GM18508 (cell line): ENCODE data around the gene ADNP.
"Not testable (repeated sequence)": the region's sequence is repeated elsewhere in the genome, so short reads cannot be mapped to it uniquely, and the experiment has no call there.

ENCODE experiments used
- ATAC-seq: cut with Tn5 transposase; IDR thresholded peaks from one replicate; pipeline ENCODE4 v1.9.1; 2021; ENCODE audit warnings: moderate number of reproducible peaks; ENCODE audit not compliant: insufficient read depth, unreplicated experiment

Gene ADNP

DNA sequence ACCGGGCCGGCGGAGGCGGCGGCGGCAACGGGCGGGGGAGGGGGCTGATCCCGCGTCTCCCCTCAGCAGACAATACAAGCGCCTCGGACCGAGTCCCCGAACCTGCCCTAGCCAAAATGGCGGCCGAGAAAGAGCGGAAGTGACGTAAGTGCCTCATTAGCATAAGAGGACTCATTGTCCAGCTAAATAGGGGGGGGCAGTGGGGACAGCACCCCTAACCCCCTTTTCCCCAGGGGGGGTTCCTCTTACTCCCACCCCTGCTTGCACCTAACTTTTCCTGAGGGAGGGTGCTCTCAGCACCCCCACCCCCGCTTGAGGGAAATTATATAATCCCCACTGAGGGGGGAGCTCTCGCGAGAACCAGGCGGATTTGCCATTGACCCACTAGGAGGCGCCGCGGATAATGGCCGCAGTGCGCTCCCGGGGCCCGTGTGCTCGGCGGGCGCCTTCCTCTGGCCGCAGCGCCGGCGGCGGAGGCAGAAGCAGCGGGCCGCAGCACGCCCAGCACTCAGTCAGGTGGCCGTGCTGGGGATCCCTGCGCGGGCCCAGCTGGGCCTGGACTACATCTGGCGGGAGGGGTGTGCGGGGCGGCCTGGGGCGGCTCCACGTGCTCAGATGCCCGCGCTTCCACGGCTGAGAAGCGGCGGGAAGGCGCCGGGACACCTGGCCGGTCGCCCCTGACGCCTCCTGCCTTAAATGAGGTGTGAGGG is at the start of gene ADNP:
Gene ADNP, minus strand, starts transcription at position 132 of the 710 bp plus-strand sequence. CDS start 27,441 bp downstream, outside the sequence.
- peak; percentile 32 for ATAC-seq

DNA sequence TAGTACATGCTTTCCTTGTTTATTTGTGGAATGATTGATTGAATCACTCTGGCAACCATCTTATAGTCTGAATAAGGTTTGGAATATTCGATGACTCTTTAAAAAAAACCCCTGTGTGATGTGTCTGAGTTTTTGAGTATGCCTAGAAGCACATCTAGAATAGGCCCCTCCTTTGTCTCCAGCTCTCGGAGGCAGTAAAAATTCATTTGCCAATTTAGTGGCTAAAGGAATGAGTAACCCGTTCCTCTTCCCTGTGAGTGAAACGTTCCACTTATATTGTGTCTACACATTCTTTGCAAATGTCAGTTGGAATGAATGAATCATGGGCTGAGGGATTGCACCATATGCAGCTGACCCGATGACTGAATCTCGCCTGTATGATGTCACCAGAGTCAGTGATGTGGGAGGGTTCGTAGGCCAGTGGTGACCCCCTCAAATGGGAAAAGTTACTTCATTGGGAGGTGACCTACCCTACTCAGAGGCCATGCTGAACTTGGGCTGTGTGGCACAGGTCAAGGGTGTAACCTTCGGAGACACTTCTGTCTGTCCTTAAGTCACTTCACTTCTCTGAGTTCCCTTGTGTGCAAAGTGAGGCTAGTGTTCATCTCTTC is 48.9 kb upstream of the ADNP start:
- ATAC-seq: no peak

DNA sequence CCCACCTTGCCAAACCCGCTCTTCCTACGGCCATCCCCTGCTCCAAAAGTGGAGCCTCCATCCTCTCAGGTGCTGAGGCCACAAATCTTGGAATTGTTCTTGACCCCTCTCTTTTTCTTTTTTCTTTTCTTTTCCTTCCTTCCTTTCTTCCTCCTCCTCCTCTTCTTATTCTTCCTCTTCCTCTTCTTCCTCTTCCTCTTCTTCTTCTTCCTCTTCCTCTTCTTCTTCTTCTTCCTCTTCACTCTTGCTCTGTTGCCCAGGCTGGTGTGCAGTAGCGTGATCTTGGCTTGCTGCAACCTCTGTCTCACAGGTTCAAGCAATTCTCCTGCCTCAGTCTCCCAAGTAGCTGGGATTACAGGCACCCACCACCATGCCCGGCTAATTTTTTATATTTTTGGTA is 47.3 kb upstream of the ADNP start:
- not testable (repeated sequence) for ATAC-seq

- no peak for ATAC-seq
Observed at GRCh38 chr20:50977066-50978021, 46.1 kb upstream of the ADNP start.

GRCh38 chr20:50975701-50976330 is 44.6 kb upstream of the ADNP start:
- no peak for ATAC-seq

DNA sequence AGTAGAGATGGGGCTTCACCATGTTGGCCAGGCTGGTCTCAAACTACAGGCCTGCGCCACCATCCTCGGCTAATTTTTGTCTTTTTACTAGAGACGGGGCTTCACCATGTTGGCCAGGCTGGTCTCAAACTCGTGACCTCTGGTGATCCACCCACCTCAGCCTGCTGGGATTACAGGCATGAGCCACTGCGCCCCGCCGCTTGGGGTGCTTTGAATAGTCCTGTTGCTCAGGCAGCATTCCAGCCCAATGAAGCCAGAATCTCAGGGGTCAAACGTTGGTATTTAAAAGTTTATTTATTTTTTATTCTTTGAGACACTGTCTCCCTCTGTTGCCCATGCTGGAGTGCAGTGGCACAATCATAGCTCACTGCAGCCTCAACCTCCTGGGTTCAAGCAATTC is 38.7 kb upstream of the ADNP start:
- ATAC-seq: no peak

DNA sequence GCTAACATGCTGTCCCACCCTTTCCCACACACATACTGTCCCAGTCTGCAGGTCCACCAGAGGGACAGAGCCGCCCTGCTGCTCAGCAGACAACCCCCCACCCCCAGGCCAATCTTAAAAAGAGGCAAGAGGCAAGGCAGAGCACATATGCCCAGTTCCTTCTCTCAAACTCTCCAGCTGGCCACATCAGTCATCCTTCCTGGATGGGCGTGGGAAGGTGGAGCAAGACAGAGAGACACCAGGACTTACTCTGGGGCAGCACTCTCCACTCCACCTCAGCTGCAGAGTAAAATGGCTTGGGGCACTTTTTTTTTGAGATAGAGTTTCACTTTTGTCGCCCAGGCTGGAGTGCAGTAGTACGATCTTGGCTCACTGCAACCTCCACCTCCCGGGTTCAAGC is 38.2 kb upstream of the ADNP start:
- ATAC-seq: no peak

- no peak for ATAC-seq
Observed at GRCh38 chr20:50968289-50968688, 37.1 kb upstream of the ADNP start.

- no peak for ATAC-seq
Observed at GRCh38 chr20:50967586-50967985, 36.3 kb upstream of the ADNP start.

GRCh38 chr20:50959543-50960126 is 28.4 kb upstream of the ADNP start:
- ATAC-seq: no peak

DNA sequence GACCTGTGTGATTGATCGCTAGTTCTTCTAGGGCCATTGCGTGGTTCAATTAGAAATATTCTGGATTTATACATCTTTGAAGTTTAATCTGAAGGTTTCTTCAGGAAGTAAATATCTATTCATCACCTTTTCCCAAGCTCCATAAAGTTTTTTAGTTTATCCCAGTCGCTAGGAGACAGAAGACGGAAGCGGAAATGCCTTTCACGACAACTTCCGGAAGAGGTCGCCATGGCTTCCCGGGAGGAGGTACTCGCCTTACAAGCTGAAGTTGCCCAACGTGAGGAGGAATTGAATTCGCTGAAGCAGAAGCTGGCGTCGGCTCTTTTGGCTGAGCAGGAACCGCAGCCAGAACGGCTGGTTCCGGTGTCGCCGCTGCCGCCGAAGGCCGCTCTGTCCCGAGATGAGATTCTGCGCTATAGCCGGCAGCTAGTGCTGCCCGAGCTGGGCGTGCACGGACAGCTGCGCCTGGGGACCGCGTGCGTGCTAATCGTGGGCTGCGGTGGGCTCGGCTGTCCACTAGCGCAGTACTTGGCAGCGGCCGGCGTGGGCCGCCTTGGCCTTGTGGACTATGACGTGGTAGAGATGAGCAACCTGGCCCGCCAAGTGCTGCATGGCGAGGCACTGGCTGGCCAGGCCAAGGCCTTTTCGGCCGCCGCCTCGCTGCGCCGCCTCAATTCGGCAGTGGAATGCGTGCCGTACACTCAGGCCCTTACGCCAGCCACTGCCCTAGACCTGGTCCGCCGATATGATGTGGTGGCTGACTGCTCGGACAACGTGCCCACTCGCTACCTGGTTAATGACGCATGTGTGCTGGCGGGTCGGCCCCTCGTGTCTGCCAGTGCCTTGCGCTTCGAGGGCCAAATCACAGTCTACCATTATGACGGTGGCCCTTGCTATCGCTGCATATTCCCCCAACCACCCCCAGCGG is 27.6 kb upstream of the ADNP start, which contains the start of gene MOCS3:
Gene MOCS3, plus strand, starts transcription at position 204 of the 928 bp plus-strand sequence. Its CDS starts 25 bp downstream, at position 229.
- peak; percentile 40 for ATAC-seq

- ATAC-seq: peak; percentile 37
Observed at GRCh38 chr20:50957798-50958614, 26.8 kb upstream of the ADNP start, which contains the start of gene DPM1. Gene DPM1 (minus strand): TSS chr20:50958532. CDS start chr20:50958523, 9 bp downstream.

GRCh38 chr20:50957276-50957675 is 26.0 kb upstream of the ADNP start:
- no peak for ATAC-seq

- no peak for ATAC-seq
Observed at GRCh38 chr20:50953821-50954220, 22.6 kb upstream of the ADNP start.

DNA sequence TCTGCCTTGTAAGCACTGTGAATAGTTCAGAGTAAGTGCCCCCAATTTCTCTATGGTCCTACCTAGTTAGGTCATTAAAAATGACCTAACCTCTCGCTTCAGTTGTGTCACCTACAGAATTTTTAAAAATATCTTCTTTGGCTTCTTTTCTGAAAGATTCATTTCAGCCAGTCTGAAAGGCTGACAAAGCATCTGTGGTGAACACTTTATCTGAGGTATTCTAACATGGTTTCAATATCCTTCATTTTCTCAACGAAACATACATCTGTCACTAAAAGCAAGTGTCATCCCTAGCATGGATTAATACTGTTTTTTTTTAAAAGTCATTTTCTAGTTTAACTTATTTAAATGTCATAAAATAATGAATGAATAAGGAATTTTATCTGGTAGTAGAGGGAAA is 22.0 kb upstream of the ADNP start:
- ATAC-seq: no peak

DNA sequence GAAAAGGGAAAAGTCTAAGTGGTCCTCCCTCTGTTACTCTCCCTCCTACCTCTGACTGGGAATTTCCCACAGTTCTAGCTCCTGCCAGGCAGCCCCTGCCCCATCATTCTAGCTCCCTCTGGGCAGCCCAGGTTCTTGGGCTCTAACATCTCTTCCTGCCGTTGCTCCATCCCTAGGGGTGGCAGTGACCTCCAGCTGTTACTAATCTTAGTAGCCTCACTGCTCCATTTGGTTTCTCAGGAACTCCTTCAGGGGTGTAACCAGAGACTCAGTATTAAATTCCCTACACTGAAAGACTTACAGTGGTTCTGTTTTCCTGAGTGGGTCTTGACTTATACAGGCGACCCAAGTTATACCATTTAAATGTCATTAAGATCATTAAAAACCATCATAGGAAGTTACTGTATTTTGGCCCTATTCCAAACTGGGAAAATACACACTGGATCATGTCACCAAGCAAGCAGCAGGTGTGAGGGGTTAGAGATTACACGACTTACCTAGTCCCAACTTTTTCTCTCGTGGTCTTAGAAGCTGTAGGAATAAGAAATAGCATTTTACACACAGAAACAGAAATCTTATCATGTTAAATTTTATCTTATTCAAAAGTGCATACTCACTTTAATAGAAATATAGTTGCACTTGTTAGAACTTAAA is 17.0 kb upstream of the ADNP start:
- no peak for ATAC-seq

GRCh38 chr20:50943069-50943468 is 11.8 kb upstream of the ADNP start:
- ATAC-seq: no peak
